Inferior parietal cortex (tissue), 1 donor: ENCODE data around the gene SLITRK3.

Experiments used
- DNase-seq: peaks from one replicate; pipeline ENCODE4 v3.0.0-alpha.2; 2016; ENCODE audit errors: extremely low spot score

SLITRK3 gene, protein sequence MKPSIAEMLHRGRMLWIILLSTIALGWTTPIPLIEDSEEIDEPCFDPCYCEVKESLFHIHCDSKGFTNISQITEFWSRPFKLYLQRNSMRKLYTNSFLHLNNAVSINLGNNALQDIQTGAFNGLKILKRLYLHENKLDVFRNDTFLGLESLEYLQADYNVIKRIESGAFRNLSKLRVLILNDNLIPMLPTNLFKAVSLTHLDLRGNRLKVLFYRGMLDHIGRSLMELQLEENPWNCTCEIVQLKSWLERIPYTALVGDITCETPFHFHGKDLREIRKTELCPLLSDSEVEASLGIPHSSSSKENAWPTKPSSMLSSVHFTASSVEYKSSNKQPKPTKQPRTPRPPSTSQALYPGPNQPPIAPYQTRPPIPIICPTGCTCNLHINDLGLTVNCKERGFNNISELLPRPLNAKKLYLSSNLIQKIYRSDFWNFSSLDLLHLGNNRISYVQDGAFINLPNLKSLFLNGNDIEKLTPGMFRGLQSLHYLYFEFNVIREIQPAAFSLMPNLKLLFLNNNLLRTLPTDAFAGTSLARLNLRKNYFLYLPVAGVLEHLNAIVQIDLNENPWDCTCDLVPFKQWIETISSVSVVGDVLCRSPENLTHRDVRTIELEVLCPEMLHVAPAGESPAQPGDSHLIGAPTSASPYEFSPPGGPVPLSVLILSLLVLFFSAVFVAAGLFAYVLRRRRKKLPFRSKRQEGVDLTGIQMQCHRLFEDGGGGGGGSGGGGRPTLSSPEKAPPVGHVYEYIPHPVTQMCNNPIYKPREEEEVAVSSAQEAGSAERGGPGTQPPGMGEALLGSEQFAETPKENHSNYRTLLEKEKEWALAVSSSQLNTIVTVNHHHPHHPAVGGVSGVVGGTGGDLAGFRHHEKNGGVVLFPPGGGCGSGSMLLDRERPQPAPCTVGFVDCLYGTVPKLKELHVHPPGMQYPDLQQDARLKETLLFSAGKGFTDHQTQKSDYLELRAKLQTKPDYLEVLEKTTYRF

GRCh38 chr3:165195640-165196576 lies at the start of gene SLITRK3:
TSS of gene SLITRK3 (minus strand) at chr3:165196384. CDS start at chr3:165190830, 5,554 bp downstream.
- DNase-seq, result no peak

- no peak for DNase-seq
Measured at GRCh38 chr3:165243597-165243996, 47.4 kb upstream of the SLITRK3 start.

GRCh38 chr3:165233501-165234195 lies 37.5 kb upstream of the SLITRK3 start:
- no peak for DNase-seq

DNA sequence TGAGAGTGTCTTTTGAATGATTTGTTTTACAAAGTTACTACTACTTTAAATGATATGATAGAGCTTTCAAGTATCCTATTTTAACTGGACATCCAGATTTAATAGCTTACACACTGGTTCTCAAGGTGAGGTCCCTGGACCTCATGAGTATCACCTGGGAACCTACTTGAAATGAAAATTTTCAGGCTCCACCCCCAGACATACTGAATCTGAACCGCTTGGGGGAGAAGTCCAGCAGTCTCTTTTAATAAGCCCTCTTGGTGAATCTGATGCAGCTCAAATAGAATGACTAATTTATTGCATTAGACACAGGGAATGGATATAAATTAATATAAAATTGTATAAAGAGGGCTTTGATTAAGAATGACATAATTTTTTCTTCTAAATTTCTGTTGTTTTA lies 29.4 kb upstream of the SLITRK3 start:
- no peak for DNase-seq

GRCh38 chr3:165217739-165218138 lies 21.6 kb upstream of the SLITRK3 start:
- DNase-seq, result no peak

- no peak for DNase-seq
Measured at GRCh38 chr3:165212580-165212979, 16.4 kb upstream of the SLITRK3 start.

- DNase-seq, result no peak
Measured at GRCh38 chr3:165211721-165212120, 15.5 kb upstream of the SLITRK3 start.

- no peak for DNase-seq
Measured at GRCh38 chr3:165210727-165211126, 14.5 kb upstream of the SLITRK3 start.

- no peak for DNase-seq
Measured at GRCh38 chr3:165210132-165210531, 13.9 kb upstream of the SLITRK3 start.

- peak; percentile 83 for DNase-seq
Measured at GRCh38 chr3:165206454-165207266, 10.5 kb upstream of the SLITRK3 start.

DNA sequence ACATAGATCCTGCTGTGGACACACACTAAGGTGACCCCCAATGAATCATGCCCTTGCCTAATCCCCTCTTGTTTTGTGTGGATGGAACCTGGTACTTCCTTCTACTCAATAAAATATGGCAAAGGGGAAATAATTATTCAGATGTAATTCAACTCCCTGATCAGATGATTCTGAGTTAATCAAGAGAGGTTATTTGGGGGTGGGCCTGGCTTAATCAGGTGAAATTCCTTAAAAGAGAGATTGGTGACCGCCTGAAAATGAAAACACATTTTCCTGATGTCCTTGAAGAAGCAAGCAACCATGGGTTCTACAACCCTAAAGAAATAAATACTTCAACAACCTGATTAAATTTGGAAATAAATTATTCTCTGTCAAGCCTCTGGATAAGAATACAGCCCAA lies 8.3 kb upstream of the SLITRK3 start:
- no peak for DNase-seq

GRCh38 chr3:165202995-165203394 lies 6.8 kb upstream of the SLITRK3 start:
- DNase-seq, result no peak

DNA sequence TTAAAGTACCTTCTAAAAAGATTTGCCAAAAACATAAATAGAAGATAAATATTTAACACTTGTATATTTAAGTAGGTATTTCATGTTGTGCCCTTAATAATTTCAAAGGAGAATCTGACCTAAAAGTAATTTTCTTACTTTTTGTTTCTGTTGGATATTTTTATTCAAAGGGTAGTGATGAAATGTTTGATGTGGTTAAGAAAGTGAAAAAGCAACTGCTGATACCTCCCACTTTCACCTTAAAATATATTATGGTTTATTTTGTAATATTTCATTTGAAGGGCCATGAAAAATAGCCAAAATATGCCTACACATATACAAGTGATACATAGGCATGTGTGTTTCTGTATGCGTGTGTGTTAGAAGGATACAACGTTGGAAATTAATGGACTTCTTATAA lies 5.8 kb upstream of the SLITRK3 start:
- no peak for DNase-seq

DNA sequence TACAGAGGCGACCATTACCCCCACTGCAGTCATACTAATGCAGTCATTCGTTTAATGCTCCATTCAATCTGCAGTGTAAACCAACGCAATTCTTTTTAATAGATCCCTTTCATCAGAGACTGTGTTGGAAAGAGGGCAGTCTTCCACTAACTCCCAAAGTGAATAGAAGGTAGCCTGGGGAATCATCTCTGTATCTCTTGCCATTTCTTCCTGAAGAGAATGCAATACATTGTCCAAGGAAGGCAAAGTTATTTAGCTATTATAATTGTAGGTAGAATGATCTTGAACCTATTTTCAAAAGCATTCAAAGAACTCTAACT lies 1.3 kb upstream of the SLITRK3 start:
- no peak for DNase-seq

DNA sequence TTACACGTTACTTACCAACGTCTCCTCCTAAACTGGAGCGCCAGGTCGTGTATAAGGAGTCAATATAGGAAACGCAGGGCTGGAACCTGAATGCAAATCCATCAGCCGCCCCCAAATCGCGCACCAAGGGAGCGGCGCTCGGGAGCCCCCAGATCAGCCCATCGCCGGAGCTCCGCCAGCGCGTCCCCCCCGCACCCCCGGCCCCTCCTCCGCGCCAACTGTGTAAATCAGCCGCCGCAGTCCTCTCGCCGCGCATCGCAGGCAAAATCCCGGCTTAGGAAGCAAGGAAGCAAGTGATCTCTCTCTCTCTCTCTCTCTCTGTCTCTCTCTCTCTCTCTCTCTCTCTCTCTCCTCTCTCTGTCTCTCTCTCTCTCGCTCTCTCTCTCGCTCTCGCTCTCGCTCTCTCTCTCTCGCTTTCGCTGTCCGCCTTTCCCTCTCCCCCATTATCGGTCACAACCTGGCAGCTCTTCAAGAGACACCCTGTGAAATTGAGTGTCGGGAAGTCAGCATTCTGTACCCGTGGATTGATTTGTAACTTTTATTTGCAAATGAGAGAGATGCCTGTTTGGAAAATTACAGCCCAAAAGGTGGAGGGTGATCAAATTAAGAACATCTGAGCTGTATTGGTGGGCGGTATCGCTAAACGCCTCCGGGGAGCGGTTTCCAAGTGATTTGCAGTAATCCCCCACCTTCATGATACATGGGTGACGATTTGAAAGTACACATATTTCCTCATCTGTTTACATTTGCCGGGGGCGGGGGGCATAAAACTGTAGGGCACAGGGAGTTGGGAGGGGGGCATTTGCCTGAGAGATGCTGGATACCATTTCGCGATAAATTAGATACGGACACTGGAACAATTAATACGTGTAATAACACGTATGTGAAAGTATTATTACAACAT lies 645 bp upstream of the SLITRK3 start:
- peak; percentile 50 for DNase-seq

- DNase-seq, result no peak
Measured at GRCh38 chr3:165195241-165195639, 944 bp downstream of the SLITRK3 start.

- DNase-seq, result no peak
Measured at GRCh38 chr3:165194511-165195240, 1.5 kb downstream of the SLITRK3 start.
